Liver (tissue), 9 donors: ENCODE data around the gene INO80B. TPM values are rescaled to one million over a fixed set of nuclear protein-coding genes. Genes with fewer than 3 reads are reported as not detected.

ENCODE experiments used
- DNase-seq: peaks from one replicate; pipeline ENCODE4 v3.0.0-alpha.2; 2017; ENCODE audit warnings: low spot score
- H3K27ac ChIP-seq, 2 donors: one replicate each; pipeline ENCODE4 v1.7.0; 2013; ENCODE audit warnings: inconsistent platforms in 2 of 2, low read length in 2 of 2, control low read depth in 1 of 2, low read depth in 1 of 2, mild to moderate bottlenecking in 1 of 2
- H3K27me3 ChIP-seq, 4 donors: one replicate each; pipeline versions ENCODE4 v1.6.1 to v1.7.0; 2013; ENCODE audit warnings: low read length in 3 of 4, inconsistent platforms in 1 of 4, mild to moderate bottlenecking in 1 of 4, moderate library complexity in 1 of 4; ENCODE audit not compliant: control insufficient read depth in 4 of 4, insufficient read depth in 4 of 4
- H3K36me3 ChIP-seq, 4 donors: one replicate each; pipeline versions ENCODE4 v1.6.1 to v1.7.0; 2013; ENCODE audit warnings: low read length in 3 of 4, mild to moderate bottlenecking in 3 of 4, low read depth in 1 of 4, moderate library complexity in 1 of 4; ENCODE audit not compliant: control insufficient read depth in 4 of 4, insufficient read depth in 3 of 4
- H3K4me1 ChIP-seq, 4 donors: one replicate each; pipeline versions ENCODE4 v1.6.1 to v1.7.0; 2013; ENCODE audit warnings: low read length in 3 of 4, mild to moderate bottlenecking in 3 of 4, moderate library complexity in 1 of 4; ENCODE audit not compliant: control insufficient read depth in 4 of 4, insufficient read depth in 4 of 4
- H3K4me3 ChIP-seq, 3 donors: one replicate each; pipeline versions ENCODE4 v1.6.1 to v1.7.0; 2013; ENCODE audit warnings: low read length in 3 of 3, control low read depth in 1 of 3, low read depth in 1 of 3, mild to moderate bottlenecking in 1 of 3
- H3K9ac ChIP-seq, 2 donors: one replicate each; pipeline ENCODE4 v1.7.0; 2013; ENCODE audit warnings: low read length in 2 of 2, mild to moderate bottlenecking in 2 of 2, moderate library complexity in 2 of 2, control low read depth in 1 of 2, low read depth in 1 of 2
- H3K9me3 ChIP-seq, 4 donors: one replicate each; pipeline versions ENCODE4 v1.6.1 to v1.7.0; 2013; ENCODE audit warnings: low read length in 3 of 4; ENCODE audit not compliant: control insufficient read depth in 4 of 4
- CTCF ChIP-seq: fragments of 150-350 bp; IDR thresholded peaks from 2 replicates; pipeline ENCODE4 v1.5.1; 2017; ENCODE audit warnings: improper control_type of control experiment, low read depth, low read length; ENCODE audit not compliant: missing input control
- EGR1 ChIP-seq, 2 donors: IDR thresholded peaks; 2 replicates each; pipeline ENCODE4 v1.6.1; 2016 to 2018; ENCODE audit warnings: antibody characterized with exemption in 2 of 2, low read depth in 2 of 2
- HNF4A ChIP-seq, 2 donors: conservative IDR thresholded peaks; 2 replicates each; pipeline ENCODE4 v1.6.1; 2016; ENCODE audit warnings: antibody characterized with exemption in 2 of 2, mild to moderate bottlenecking in 2 of 2
- JUND ChIP-seq, 2 donors: IDR thresholded peaks; 2 replicates each; pipeline ENCODE4 v1.6.1; 2016; ENCODE audit warnings: antibody characterized with exemption in 2 of 2
- MAX ChIP-seq: IDR thresholded peaks from 2 replicates; pipeline ENCODE4 v1.6.1; 2016; ENCODE audit warnings: antibody characterized with exemption
- NR2F2 ChIP-seq: IDR thresholded peaks from 2 replicates; pipeline ENCODE4 v1.6.1; 2016; ENCODE audit warnings: antibody characterized with exemption
- RAD21 ChIP-seq, 2 donors: IDR thresholded peaks; 2 replicates each; pipeline ENCODE4 v1.6.1; 2016; ENCODE audit warnings: antibody characterized with exemption in 2 of 2, mild to moderate bottlenecking in 2 of 2
- RXRA ChIP-seq, 2 donors: IDR thresholded peaks; 2 replicates each; pipeline ENCODE4 v1.6.1; 2017 to 2018; ENCODE audit warnings: antibody characterized with exemption in 2 of 2, mild to moderate bottlenecking in 1 of 2
- SP1 ChIP-seq: IDR thresholded peaks from 2 replicates; pipeline ENCODE4 v1.6.1; 2018; ENCODE audit warnings: antibody characterized with exemption, mild to moderate bottlenecking
- TAF1 ChIP-seq: conservative IDR thresholded peaks from 2 replicates; pipeline ENCODE4 v1.6.1; 2016; ENCODE audit warnings: antibody characterized with exemption, mild to moderate bottlenecking
- YY1 ChIP-seq: IDR thresholded peaks from 2 replicates; pipeline ENCODE4 v1.6.1; 2016; ENCODE audit warnings: antibody characterized with exemption, mild to moderate bottlenecking
- WGBS: extraction: QIAGEN DNeasy Blood & Tissue Kit; methylation state at CpG from one replicate; pipeline ENCODE4 v1.1.7; 2013; 5-methylcytosine and 5-hydroxymethylcytosine counted together
- polyA plus RNA-seq, 2 donors: library from polyadenylated mRNA; stranded (reverse) in 1 of 2; unstranded in 1 of 2; fragments of 200-250 nt in 1 of 2; fragments of >200 nt in 1 of 2; fragmentation: Nextera tagmentation in 1 of 2; extraction: Ambion mirVana in 1 of 2; gene quantifications; one replicate each; pipeline versions ENCODE4 v1.2.1 to v1.2.3, GENCODE V29; 2013 to 2015
- total RNA-seq, 2 donors: library from RNA; depleted of rRNA; stranded (reverse); fragments of >200 nt; gene quantifications; one replicate each; pipeline ENCODE4 v1.2.3, GENCODE V29; 2014
- TF ChIP-seq, protein P1 (sequence below): IDR thresholded peaks from 2 replicates; pipeline ENCODE4 v1.6.1; 2016; ENCODE audit warnings: antibody characterized with exemption, mild to moderate bottlenecking
- donor health status: healthy.
- donor health status: healthy.
- donor health status: healthy.
- donor health status: healthy.
- donor health status: healthy.

Gene INO80B
- total and polyA plus RNA-seq, 4 donors, result 2.7 to 14.8 (median 10.5) TPM

DNA sequence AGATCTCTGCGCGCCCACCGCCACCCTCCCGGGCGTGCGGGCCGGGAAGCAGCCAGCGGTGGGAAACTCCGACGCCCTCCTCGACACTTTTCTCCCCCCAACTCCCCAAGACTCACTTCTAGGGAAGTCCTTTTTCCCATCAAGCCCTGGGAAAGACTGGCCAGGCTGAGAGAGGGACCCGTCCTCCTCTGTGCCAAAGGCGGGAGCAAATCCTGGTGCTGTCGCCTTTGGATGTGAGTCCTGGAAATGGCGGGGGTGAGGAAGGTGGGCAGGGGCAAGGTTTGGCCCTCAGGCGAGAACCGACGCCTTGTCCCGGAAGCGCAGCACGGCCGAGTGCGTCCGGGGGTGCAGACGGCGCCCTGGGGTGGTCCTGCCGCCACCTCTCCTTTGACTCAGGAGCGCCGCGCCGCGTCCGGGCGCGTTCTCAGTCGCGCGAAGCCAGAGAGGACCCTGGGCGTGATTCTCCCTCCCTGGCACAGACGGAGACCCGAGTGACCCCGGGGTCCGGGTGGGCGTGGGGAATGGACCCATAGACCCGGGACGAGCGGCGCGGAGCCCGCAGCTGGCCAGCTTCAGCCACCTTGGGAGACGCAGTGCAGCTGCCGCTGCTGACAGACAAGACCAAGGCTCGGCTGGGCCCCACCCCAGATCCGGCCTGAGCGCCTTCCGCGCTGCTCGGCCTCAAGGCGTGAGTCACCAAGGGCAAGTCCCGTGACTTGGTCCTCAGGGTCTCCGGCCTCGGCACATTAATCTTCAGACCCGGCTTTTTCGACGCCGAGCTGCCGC, 48.0 kb downstream of the INO80B start:
- H3K9me3 ChIP-seq, result no peaks in the 10 kb centered on the region
- H3K4me1 ChIP-seq, result peaks cover 20 to 79% (median 66%) of the 10 kb centered on the region in 4 donors
- peak overlapping the region; percentile 69 to 71 for H3K9ac ChIP-seq
- WGBS, result under 1% methylated on average over 67 of the region's 67 CpGs
- H3K27me3 ChIP-seq, result no peaks in the 10 kb centered on the region
- peaks cover 0 to 6% (median 4%) of the 10 kb centered on the region in 4 donors for H3K36me3 ChIP-seq
- TF ChIP-seq NR2F2 (peak; percentile 4), TAF1 (peak; percentile 15), EGR1 (IDR thresholded peaks at IDR 0.05; ENCODE audit: low read depth in 2 of 2) (no peak), RAD21 (IDR thresholded peaks at IDR 0.05) (peak; percentile 35 to 46), CTCF (no peak), SP1 (no peak), JUND (IDR thresholded peaks at IDR 0.05) (peak; percentile 71 to 80), HNF4A (conservative IDR thresholded peaks at IDR 0.05) (no peak)
- TF ChIP-seq, protein P1, sequence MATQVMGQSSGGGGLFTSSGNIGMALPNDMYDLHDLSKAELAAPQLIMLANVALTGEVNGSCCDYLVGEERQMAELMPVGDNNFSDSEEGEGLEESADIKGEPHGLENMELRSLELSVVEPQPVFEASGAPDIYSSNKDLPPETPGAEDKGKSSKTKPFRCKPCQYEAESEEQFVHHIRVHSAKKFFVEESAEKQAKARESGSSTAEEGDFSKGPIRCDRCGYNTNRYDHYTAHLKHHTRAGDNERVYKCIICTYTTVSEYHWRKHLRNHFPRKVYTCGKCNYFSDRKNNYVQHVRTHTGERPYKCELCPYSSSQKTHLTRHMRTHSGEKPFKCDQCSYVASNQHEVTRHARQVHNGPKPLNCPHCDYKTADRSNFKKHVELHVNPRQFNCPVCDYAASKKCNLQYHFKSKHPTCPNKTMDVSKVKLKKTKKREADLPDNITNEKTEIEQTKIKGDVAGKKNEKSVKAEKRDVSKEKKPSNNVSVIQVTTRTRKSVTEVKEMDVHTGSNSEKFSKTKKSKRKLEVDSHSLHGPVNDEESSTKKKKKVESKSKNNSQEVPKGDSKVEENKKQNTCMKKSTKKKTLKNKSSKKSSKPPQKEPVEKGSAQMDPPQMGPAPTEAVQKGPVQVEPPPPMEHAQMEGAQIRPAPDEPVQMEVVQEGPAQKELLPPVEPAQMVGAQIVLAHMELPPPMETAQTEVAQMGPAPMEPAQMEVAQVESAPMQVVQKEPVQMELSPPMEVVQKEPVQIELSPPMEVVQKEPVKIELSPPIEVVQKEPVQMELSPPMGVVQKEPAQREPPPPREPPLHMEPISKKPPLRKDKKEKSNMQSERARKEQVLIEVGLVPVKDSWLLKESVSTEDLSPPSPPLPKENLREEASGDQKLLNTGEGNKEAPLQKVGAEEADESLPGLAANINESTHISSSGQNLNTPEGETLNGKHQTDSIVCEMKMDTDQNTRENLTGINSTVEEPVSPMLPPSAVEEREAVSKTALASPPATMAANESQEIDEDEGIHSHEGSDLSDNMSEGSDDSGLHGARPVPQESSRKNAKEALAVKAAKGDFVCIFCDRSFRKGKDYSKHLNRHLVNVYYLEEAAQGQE, result peak; percentile 6
- DNase-seq, result peak; percentile 50
- H3K4me3 ChIP-seq, result peak overlapping the region; percentile 76 to 97 (median 89)
- H3K27ac ChIP-seq, result peak overlapping the region; percentile 87 to 93

- H3K9me3 ChIP-seq, result no peaks in the 10 kb centered on the region
- peak overlapping the region; percentile 69 to 71 for H3K9ac ChIP-seq
- 25% methylated on average over 45 of the region's 45 CpGs for WGBS
- DNase-seq, result no peak
- TF ChIP-seq YY1 (peak; percentile 54), MAX (no peak), RXRA (IDR thresholded peaks at IDR 0.05) (no peak)
- peaks cover 0 to 6% (median 4%) of the 10 kb centered on the region in 4 donors for H3K36me3 ChIP-seq
- H3K27me3 ChIP-seq, result no peaks in the 10 kb centered on the region
- peaks cover 20 to 75% (median 61%) of the 10 kb centered on the region in 4 donors for H3K4me1 ChIP-seq
- H3K4me3 ChIP-seq, result peak overlapping the region; percentile 76 to 97 (median 89)
- peak overlapping the region; percentile 87 to 93 for H3K27ac ChIP-seq
These were observed 48.9 kb downstream of the INO80B start for GRCh38 chr2:74503506-74504475.
